PFSK-1 (cell line): Measurements from ENCODE around the gene LRRC39.

Source experiments
- SIN3A ChIP-seq: IDR thresholded peaks from 2 replicates; pipeline ENCODE4 v1.6.1; 2012; ENCODE audit warnings: mild to moderate bottlenecking, low read length, moderate library complexity, borderline replicate concordance; ENCODE audit not compliant: insufficient read depth
- TF ChIP-seq, protein P1 (sequence below), 2 experiments: IDR thresholded peaks; 2 replicates each; pipeline versions ENCODE4 v1.6.1 to v1.8.0; 2011 to 2012; ENCODE audit warnings: low read depth in 2 of 2, low read length in 2 of 2, control low read depth in 1 of 2, inconsistent platforms in 1 of 2, mild to moderate bottlenecking in 1 of 2, moderate library complexity in 1 of 2; ENCODE audit not compliant: insufficient read depth in 1 of 2

- TF ChIP-seq SIN3A = no peak
- TF ChIP-seq, protein P1, sequence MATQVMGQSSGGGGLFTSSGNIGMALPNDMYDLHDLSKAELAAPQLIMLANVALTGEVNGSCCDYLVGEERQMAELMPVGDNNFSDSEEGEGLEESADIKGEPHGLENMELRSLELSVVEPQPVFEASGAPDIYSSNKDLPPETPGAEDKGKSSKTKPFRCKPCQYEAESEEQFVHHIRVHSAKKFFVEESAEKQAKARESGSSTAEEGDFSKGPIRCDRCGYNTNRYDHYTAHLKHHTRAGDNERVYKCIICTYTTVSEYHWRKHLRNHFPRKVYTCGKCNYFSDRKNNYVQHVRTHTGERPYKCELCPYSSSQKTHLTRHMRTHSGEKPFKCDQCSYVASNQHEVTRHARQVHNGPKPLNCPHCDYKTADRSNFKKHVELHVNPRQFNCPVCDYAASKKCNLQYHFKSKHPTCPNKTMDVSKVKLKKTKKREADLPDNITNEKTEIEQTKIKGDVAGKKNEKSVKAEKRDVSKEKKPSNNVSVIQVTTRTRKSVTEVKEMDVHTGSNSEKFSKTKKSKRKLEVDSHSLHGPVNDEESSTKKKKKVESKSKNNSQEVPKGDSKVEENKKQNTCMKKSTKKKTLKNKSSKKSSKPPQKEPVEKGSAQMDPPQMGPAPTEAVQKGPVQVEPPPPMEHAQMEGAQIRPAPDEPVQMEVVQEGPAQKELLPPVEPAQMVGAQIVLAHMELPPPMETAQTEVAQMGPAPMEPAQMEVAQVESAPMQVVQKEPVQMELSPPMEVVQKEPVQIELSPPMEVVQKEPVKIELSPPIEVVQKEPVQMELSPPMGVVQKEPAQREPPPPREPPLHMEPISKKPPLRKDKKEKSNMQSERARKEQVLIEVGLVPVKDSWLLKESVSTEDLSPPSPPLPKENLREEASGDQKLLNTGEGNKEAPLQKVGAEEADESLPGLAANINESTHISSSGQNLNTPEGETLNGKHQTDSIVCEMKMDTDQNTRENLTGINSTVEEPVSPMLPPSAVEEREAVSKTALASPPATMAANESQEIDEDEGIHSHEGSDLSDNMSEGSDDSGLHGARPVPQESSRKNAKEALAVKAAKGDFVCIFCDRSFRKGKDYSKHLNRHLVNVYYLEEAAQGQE (IDR thresholded peaks at IDR 0.05; ENCODE audit: insufficient read depth in 1 of 2, low read depth in 2 of 2, low read length in 2 of 2) = no peak
Observed at GRCh38 chr1:100164216-100164615, 13.8 kb downstream of the LRRC39 start.
